HEK293 (cell line): Measurements from ENCODE around the gene TNFSF11.

Experiments used
- CTCF ChIA-PET: fragments of 350-600 bp; formaldehyde crosslinking; extraction: SDS; loops from one replicate; lab custom pipeline; 2021; ENCODE audit warnings: antibody characterized with exemption; lab: Yijun Ruan, JAX
- POLR2A ChIA-PET: fragments of 300-600 bp; formaldehyde crosslinking; extraction: SDS; loops from one replicate; lab custom pipeline; 2020; ENCODE audit warnings: antibody characterized with exemption, inconsistent platforms; lab: Yijun Ruan, JAX
- H3K27ac ChIP-seq: fragments of 200-500 bp; sonication (Bioruptor generic); 2 replicates; pipeline ENCODE4 v1.5.1; 2014; ENCODE audit warnings: low read depth, low read length, control low read depth, inconsistent platforms; ENCODE audit errors: extremely low read depth
- H3K36me3 ChIP-seq, 2 experiments: fragments of 200-500 bp in 1 of 2; sonication (Bioruptor generic) in 1 of 2; 1 replicate in 1 of 2; 2 replicates in 1 of 2; pipeline ENCODE4 v1.5.1; 2014 to 2017; ENCODE audit warnings: inconsistent platforms in 2 of 2, low read length in 2 of 2; ENCODE audit not compliant: control insufficient read depth in 2 of 2, insufficient read depth in 1 of 2
- H3K4me1 ChIP-seq: fragments of 200-500 bp; sonication (Bioruptor generic); 2 replicates; pipeline ENCODE4 v1.5.1; 2014; ENCODE audit warnings: mild to moderate bottlenecking, low read length, inconsistent platforms; ENCODE audit not compliant: control insufficient read depth, insufficient read depth
- H3K4me3 ChIP-seq: 2 replicates; pipeline ENCODE4 v1.5.1; 2011; ENCODE audit warnings: low read depth, mild to moderate bottlenecking, control low read depth, low read length, moderate library complexity
- H3K9me3 ChIP-seq: fragments of 200-500 bp; sonication (Bioruptor generic); 2 replicates; pipeline ENCODE4 v1.5.1; 2014; ENCODE audit warnings: low read depth, low read length, inconsistent platforms; ENCODE audit not compliant: control insufficient read depth, insufficient read depth
- EGR2 ChIP-seq: fragments of 450-650 bp; formaldehyde crosslinking; IDR thresholded peaks from 2 replicates; pipeline ENCODE4 v1.5.1; 2016; ENCODE audit warnings: low read depth, missing biosample characterization, missing genetic modification characterization
- GLI2 ChIP-seq: fragments of 450-650 bp; formaldehyde crosslinking; IDR thresholded peaks from 2 replicates; pipeline ENCODE4; 2017; ENCODE audit warnings: missing biosample characterization, missing genetic modification characterization, low read depth, borderline replicate concordance
- MEIS1 ChIP-seq: sonication (generic); formaldehyde crosslinking; IDR thresholded peaks from 2 replicates; pipeline ENCODE4 v1.8.1; 2022; ENCODE audit warnings: missing genetic modification reagents, mild to moderate bottlenecking, borderline replicate concordance
- ZBTB8A ChIP-seq: fragments of 450-650 bp; formaldehyde crosslinking; IDR thresholded peaks from 2 replicates; pipeline ENCODE4 v1.5.1; 2016; ENCODE audit warnings: missing biosample characterization, missing genetic modification characterization
- ZNF140 ChIP-seq: fragments of 450-650 bp; formaldehyde crosslinking; IDR thresholded peaks from 2 replicates; pipeline ENCODE4 v1.5.1; 2016; ENCODE audit warnings: missing biosample characterization, missing genetic modification characterization
- ZNF211 ChIP-seq: fragments of 450-650 bp; formaldehyde crosslinking; IDR thresholded peaks from 2 replicates; pipeline ENCODE4 v1.5.1; 2016; ENCODE audit warnings: low read depth, missing biosample characterization, missing genetic modification characterization
- ZNF292 ChIP-seq: fragments of 450-650 bp; formaldehyde crosslinking; IDR thresholded peaks from 2 replicates; pipeline ENCODE4 v1.5.1; 2016; ENCODE audit warnings: low read depth, missing biosample characterization, missing genetic modification characterization, borderline replicate concordance
- ZNF416 ChIP-seq: fragments of 450-650 bp; formaldehyde crosslinking; IDR thresholded peaks from 2 replicates; pipeline ENCODE4 v1.5.1; 2016; ENCODE audit warnings: missing biosample characterization, missing genetic modification characterization
- ZNF48 ChIP-seq: fragments of 450-650 bp; formaldehyde crosslinking; IDR thresholded peaks from 2 replicates; pipeline ENCODE4 v1.5.1; 2016; ENCODE audit warnings: missing biosample characterization, missing genetic modification characterization
- ZNF549 ChIP-seq: fragments of 450-650 bp; IDR thresholded peaks from 2 replicates; pipeline ENCODE4 v1.5.1; 2018; ENCODE audit warnings: missing biosample characterization, missing genetic modification characterization, mild to moderate bottlenecking, inconsistent platforms, moderate library complexity
- ZNF560 ChIP-seq: fragments of 450-650 bp; formaldehyde crosslinking; IDR thresholded peaks from 2 replicates; pipeline ENCODE4 v1.5.1; 2017; ENCODE audit warnings: missing biosample characterization, missing genetic modification characterization, borderline replicate concordance
- ZNF610 ChIP-seq: fragments of 450-650 bp; formaldehyde crosslinking; IDR thresholded peaks from 2 replicates; pipeline ENCODE4 v1.5.1; 2016; ENCODE audit warnings: missing biosample characterization, missing genetic modification characterization, borderline replicate concordance
- ZNF654 ChIP-seq: fragments of 450-650 bp; formaldehyde crosslinking; IDR thresholded peaks from 2 replicates; pipeline ENCODE4 v1.5.1; 2016; ENCODE audit warnings: low read depth, missing biosample characterization, missing genetic modification characterization
- TF ChIP-seq, protein P1 (sequence below): fragments of 450-650 bp; formaldehyde crosslinking; IDR thresholded peaks from 2 replicates; pipeline ENCODE4 v1.5.1; 2016; ENCODE audit warnings: missing biosample characterization, missing genetic modification characterization
- TF ChIP-seq, protein P2 (sequence below): fragments of 450-650 bp; formaldehyde crosslinking; IDR thresholded peaks from 2 replicates; pipeline ENCODE4 v1.5.1; 2016; ENCODE audit warnings: missing biosample characterization, missing genetic modification characterization, borderline replicate concordance
- TF ChIP-seq, protein P3 (sequence below): fragments of 450-650 bp; formaldehyde crosslinking; IDR thresholded peaks from 2 replicates; pipeline ENCODE4 v1.5.1; 2016; ENCODE audit warnings: missing biosample characterization, missing genetic modification characterization, borderline replicate concordance
- TF ChIP-seq, protein P4 (sequence below): fragments of 450-650 bp; formaldehyde crosslinking; conservative IDR thresholded peaks from 2 replicates; pipeline ENCODE4 v1.5.1; 2016; ENCODE audit warnings: low read depth, missing biosample characterization, missing genetic modification characterization
- TF ChIP-seq, protein P5 (sequence below): fragments of 450-650 bp; formaldehyde crosslinking; IDR thresholded peaks from 2 replicates; pipeline ENCODE4 v1.5.1; 2017; ENCODE audit warnings: missing biosample characterization, mild to moderate bottlenecking, missing genetic modification characterization, moderate library complexity

Gene TNFSF11

DNA sequence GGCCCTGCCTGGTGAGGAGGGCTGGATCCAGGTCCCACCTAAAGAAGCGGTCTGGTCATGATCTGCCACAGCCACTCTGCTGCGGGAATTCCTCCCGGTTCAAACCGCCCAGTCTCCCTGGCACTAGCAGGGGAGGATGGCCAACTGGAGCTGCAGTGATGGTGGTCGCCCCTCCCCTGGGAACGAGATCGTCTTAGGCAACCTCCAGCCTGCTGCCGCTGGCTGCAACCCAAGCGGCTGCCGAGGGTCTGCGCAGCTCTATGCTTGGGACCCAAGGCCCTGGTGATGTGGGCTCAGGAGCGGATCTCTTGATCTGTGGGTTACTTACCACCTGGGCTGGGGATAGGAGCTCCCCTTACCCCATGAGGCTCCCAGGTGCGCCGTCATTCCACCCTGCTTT, 69.1 kb downstream of the TNFSF11 start:
- no peak overlapping the region for H3K4me3 ChIP-seq
- no peak overlapping the region for H3K27ac ChIP-seq
- no peaks in the 10 kb centered on the region for H3K4me1 ChIP-seq
- TF ChIP-seq EGR2 (tag by site-specific recombination) (no peak), ZBTB8A (tag by site-specific recombination) (no peak), ZNF560 (tag by site-specific recombination) (no peak), MEIS1 (CRISPR knock-in tag) (no peak), ZNF610 (tag by site-specific recombination) (no peak), ZNF211 (tag by site-specific recombination) (no peak), ZNF140 (tag by site-specific recombination) (no peak), GLI2 (no peak), ZNF292 (tag by site-specific recombination) (no peak), ZNF416 (tag by site-specific recombination) (no peak), ZNF48 (tag by site-specific recombination) (no peak), ZNF549 (tag by site-specific recombination) (no peak), ZNF654 (no peak)
- TF ChIP-seq, protein P1, sequence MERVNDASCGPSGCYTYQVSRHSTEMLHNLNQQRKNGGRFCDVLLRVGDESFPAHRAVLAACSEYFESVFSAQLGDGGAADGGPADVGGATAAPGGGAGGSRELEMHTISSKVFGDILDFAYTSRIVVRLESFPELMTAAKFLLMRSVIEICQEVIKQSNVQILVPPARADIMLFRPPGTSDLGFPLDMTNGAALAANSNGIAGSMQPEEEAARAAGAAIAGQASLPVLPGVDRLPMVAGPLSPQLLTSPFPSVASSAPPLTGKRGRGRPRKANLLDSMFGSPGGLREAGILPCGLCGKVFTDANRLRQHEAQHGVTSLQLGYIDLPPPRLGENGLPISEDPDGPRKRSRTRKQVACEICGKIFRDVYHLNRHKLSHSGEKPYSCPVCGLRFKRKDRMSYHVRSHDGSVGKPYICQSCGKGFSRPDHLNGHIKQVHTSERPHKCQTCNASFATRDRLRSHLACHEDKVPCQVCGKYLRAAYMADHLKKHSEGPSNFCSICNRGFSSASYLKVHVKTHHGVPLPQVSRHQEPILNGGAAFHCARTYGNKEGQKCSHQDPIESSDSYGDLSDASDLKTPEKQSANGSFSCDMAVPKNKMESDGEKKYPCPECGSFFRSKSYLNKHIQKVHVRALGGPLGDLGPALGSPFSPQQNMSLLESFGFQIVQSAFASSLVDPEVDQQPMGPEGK (tag by site-specific recombination), result no peak
- TF ChIP-seq, protein P2, sequence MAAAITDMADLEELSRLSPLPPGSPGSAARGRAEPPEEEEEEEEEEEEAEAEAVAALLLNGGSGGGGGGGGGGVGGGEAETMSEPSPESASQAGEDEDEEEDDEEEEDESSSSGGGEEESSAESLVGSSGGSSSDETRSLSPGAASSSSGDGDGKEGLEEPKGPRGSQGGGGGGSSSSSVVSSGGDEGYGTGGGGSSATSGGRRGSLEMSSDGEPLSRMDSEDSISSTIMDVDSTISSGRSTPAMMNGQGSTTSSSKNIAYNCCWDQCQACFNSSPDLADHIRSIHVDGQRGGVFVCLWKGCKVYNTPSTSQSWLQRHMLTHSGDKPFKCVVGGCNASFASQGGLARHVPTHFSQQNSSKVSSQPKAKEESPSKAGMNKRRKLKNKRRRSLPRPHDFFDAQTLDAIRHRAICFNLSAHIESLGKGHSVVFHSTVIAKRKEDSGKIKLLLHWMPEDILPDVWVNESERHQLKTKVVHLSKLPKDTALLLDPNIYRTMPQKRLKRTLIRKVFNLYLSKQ (tag by site-specific recombination), result no peak
- TF ChIP-seq, protein P3, sequence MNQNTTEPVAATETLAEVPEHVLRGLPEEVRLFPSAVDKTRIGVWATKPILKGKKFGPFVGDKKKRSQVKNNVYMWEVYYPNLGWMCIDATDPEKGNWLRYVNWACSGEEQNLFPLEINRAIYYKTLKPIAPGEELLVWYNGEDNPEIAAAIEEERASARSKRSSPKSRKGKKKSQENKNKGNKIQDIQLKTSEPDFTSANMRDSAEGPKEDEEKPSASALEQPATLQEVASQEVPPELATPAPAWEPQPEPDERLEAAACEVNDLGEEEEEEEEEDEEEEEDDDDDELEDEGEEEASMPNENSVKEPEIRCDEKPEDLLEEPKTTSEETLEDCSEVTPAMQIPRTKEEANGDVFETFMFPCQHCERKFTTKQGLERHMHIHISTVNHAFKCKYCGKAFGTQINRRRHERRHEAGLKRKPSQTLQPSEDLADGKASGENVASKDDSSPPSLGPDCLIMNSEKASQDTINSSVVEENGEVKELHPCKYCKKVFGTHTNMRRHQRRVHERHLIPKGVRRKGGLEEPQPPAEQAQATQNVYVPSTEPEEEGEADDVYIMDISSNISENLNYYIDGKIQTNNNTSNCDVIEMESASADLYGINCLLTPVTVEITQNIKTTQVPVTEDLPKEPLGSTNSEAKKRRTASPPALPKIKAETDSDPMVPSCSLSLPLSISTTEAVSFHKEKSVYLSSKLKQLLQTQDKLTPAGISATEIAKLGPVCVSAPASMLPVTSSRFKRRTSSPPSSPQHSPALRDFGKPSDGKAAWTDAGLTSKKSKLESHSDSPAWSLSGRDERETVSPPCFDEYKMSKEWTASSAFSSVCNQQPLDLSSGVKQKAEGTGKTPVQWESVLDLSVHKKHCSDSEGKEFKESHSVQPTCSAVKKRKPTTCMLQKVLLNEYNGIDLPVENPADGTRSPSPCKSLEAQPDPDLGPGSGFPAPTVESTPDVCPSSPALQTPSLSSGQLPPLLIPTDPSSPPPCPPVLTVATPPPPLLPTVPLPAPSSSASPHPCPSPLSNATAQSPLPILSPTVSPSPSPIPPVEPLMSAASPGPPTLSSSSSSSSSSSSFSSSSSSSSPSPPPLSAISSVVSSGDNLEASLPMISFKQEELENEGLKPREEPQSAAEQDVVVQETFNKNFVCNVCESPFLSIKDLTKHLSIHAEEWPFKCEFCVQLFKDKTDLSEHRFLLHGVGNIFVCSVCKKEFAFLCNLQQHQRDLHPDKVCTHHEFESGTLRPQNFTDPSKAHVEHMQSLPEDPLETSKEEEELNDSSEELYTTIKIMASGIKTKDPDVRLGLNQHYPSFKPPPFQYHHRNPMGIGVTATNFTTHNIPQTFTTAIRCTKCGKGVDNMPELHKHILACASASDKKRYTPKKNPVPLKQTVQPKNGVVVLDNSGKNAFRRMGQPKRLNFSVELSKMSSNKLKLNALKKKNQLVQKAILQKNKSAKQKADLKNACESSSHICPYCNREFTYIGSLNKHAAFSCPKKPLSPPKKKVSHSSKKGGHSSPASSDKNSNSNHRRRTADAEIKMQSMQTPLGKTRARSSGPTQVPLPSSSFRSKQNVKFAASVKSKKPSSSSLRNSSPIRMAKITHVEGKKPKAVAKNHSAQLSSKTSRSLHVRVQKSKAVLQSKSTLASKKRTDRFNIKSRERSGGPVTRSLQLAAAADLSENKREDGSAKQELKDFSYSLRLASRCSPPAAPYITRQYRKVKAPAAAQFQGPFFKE (tag by site-specific recombination), result no peak
- TF ChIP-seq, protein P4, sequence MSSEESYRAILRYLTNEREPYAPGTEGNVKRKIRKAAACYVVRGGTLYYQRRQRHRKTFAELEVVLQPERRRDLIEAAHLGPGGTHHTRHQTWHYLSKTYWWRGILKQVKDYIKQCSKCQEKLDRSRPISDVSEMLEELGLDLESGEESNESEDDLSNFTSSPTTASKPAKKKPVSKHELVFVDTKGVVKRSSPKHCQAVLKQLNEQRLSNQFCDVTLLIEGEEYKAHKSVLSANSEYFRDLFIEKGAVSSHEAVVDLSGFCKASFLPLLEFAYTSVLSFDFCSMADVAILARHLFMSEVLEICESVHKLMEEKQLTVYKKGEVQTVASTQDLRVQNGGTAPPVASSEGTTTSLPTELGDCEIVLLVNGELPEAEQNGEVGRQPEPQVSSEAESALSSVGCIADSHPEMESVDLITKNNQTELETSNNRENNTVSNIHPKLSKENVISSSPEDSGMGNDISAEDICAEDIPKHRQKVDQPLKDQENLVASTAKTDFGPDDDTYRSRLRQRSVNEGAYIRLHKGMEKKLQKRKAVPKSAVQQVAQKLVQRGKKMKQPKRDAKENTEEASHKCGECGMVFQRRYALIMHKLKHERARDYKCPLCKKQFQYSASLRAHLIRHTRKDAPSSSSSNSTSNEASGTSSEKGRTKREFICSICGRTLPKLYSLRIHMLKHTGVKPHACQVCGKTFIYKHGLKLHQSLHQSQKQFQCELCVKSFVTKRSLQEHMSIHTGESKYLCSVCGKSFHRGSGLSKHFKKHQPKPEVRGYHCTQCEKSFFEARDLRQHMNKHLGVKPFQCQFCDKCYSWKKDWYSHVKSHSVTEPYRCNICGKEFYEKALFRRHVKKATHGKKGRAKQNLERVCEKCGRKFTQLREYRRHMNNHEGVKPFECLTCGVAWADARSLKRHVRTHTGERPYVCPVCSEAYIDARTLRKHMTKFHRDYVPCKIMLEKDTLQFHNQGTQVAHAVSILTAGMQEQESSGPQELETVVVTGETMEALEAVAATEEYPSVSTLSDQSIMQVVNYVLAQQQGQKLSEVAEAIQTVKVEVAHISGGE, result no peak
- TF ChIP-seq, protein P5, sequence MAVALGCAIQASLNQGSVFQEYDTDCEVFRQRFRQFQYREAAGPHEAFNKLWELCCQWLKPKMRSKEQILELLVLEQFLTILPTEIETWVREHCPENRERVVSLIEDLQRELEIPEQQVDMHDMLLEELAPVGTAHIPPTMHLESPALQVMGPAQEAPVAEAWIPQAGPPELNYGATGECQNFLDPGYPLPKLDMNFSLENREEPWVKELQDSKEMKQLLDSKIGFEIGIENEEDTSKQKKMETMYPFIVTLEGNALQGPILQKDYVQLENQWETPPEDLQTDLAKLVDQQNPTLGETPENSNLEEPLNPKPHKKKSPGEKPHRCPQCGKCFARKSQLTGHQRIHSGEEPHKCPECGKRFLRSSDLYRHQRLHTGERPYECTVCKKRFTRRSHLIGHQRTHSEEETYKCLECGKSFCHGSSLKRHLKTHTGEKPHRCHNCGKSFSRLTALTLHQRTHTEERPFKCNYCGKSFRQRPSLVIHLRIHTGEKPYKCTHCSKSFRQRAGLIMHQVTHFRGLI (tag by site-specific recombination), result no peak
- ChIA-PET CTCF (no interaction called here), POLR2A (no interaction called here)
- no peaks in the 10 kb centered on the region for H3K36me3 ChIP-seq
- no peaks in the 10 kb centered on the region for H3K9me3 ChIP-seq
